Mucosa of gallbladder (tissue), 1 donor: ENCODE data around the gene B3GALNT2. TPM values are rescaled to one million over a fixed set of nuclear protein-coding genes. Genes with fewer than 3 reads are reported as not detected.
A peak's percentile ranks its signal among the peaks of the same experiment; 100 is the strongest.

Source experiments
- DNase-seq: peaks from one replicate; pipeline ENCODE4 v3.0.0-alpha.2; 2020; ENCODE audit warnings: low spot score
- total RNA-seq: library from RNA; stranded (reverse); gene quantifications from one replicate; pipeline ENCODE4 v1.2.1, GENCODE V29; 2021
- donor health status: DM: no; HTN: no; CAD: no.

The B3GALNT2 gene
- total RNA-seq, 1 donor from 2014 or later = 30.3 TPM

- DNase-seq = no peak
Measured at GRCh38 chr1:235455823-235456222, 48.4 kb downstream of the B3GALNT2 start.

GRCh38 chr1:235455097-235455496 is 49.2 kb downstream of the B3GALNT2 start:
- DNase-seq = no peak

GRCh38 chr1:235454021-235454420 is 50.2 kb downstream of the B3GALNT2 start:
- DNase-seq = no peak

GRCh38 chr1:235450886-235451483 is 53.3 kb downstream of the B3GALNT2 start:
- DNase-seq = no peak

GRCh38 chr1:235450433-235450832 is 53.8 kb downstream of the B3GALNT2 start:
- no peak for DNase-seq

GRCh38 chr1:235448616-235449015 is 55.6 kb downstream of the B3GALNT2 start:
- DNase-seq = no peak

- DNase-seq = no peak
Measured at GRCh38 chr1:235442788-235443429, 61.3 kb downstream of the B3GALNT2 start.

- DNase-seq = no peak
Measured at GRCh38 chr1:235441159-235441685, 63.0 kb downstream of the B3GALNT2 start.

GRCh38 chr1:235434001-235434400 is 70.3 kb downstream of the B3GALNT2 start:
- DNase-seq = no peak

- no peak for DNase-seq
Measured at GRCh38 chr1:235430991-235431390, 73.3 kb downstream of the B3GALNT2 start.

- DNase-seq = no peak
Measured at GRCh38 chr1:235429143-235429542, 75.1 kb downstream of the B3GALNT2 start.

- no peak for DNase-seq
Measured at GRCh38 chr1:235427447-235427846, 76.8 kb downstream of the B3GALNT2 start.

GRCh38 chr1:235426680-235427079 is 77.6 kb downstream of the B3GALNT2 start:
- DNase-seq = no peak

- no peak for DNase-seq
Measured at GRCh38 chr1:235426143-235426542, 78.1 kb downstream of the B3GALNT2 start.

- DNase-seq = no peak
Measured at GRCh38 chr1:235425357-235425756, 78.9 kb downstream of the B3GALNT2 start.

- no peak for DNase-seq
Measured at GRCh38 chr1:235424092-235424491, 80.2 kb downstream of the B3GALNT2 start.

- DNase-seq = no peak
Measured at GRCh38 chr1:235423214-235423652, 81.0 kb downstream of the B3GALNT2 start.

GRCh38 chr1:235421751-235422150 is 82.5 kb downstream of the B3GALNT2 start:
- no peak for DNase-seq

- DNase-seq = peak; percentile 74
Measured at GRCh38 chr1:235417086-235417697, 87.1 kb downstream of the B3GALNT2 start.

- DNase-seq = no peak
Measured at GRCh38 chr1:235416662-235417049, 87.6 kb downstream of the B3GALNT2 start.

- DNase-seq = peak; percentile 67
Measured at GRCh38 chr1:235415008-235415904, 89.0 kb downstream of the B3GALNT2 start.
